Natural killer cell (primary cell): ENCODE measurements around the gene FBXO10. TPM values are rescaled to one million over a fixed set of nuclear protein-coding genes. Genes with fewer than 3 reads are reported as not detected.
A peak's percentile ranks its signal among the peaks of the same experiment; 100 is the strongest.
"Not testable (repeated sequence)": the region's sequence is repeated elsewhere in the genome, so short reads cannot be mapped to it uniquely, and the experiment has no call there.

ENCODE experiments used
- ATAC-seq, 3 donors: fragments of 150-1000 bp in 2 of 3; fragments of 200-7000 bp in 1 of 3; cut with Tn5 transposase; 1 replicate in 1 of 3; 2 replicates in 2 of 3; pipeline ENCODE4 v1.10.0; 2021; ENCODE audit warnings: mild to moderate bottlenecking in 2 of 3, moderate library complexity in 2 of 3
- DNase-seq, 2 donors: peaks; one replicate each; pipeline versions ENCODE4 v3.0.0 to v3.0.0-alpha.2; 2013 to 2021; ENCODE audit warnings: mixed read lengths in 1 of 2
- H3K27ac ChIP-seq: one replicate; pipeline ENCODE4 v1.5.1; 2013; ENCODE audit warnings: mild to moderate bottlenecking, low read length
- H3K27me3 ChIP-seq: one replicate; pipeline ENCODE4 v1.6.1; 2013; ENCODE audit warnings: low read length; ENCODE audit not compliant: control insufficient read depth, insufficient read depth
- H3K36me3 ChIP-seq: one replicate; pipeline ENCODE4 v1.6.1; 2013; ENCODE audit warnings: low read length; ENCODE audit not compliant: control insufficient read depth, insufficient read depth
- H3K4me1 ChIP-seq: one replicate; pipeline ENCODE4 v1.6.1; 2013; ENCODE audit warnings: low read length; ENCODE audit not compliant: control insufficient read depth, insufficient read depth
- H3K4me3 ChIP-seq: one replicate; pipeline ENCODE4 v1.5.1; 2013; ENCODE audit warnings: low read length
- H3K9me3 ChIP-seq: one replicate; pipeline ENCODE4 v1.6.1; 2013; ENCODE audit warnings: low read length; ENCODE audit not compliant: control insufficient read depth, insufficient read depth
- H3K27ac Mint-ChIP-seq, 2 donors: one replicate each; pipeline ENCODE4 v1.8.0; 2022; ENCODE audit warnings: mild to moderate bottlenecking in 2 of 2, mixed read lengths in 2 of 2, moderate library complexity in 1 of 2
- H3K27me3 Mint-ChIP-seq, 2 donors: one replicate each; pipeline ENCODE4 v1.8.0; 2022; ENCODE audit warnings: low read depth in 2 of 2, mixed read lengths in 2 of 2
- H3K36me3 Mint-ChIP-seq: one replicate; pipeline ENCODE4 v1.8.0; 2022; ENCODE audit warnings: mixed read lengths
- H3K4me1 Mint-ChIP-seq, 2 donors: one replicate each; pipeline ENCODE4 v1.8.0; 2022; ENCODE audit warnings: mixed read lengths in 2 of 2
- H3K4me3 Mint-ChIP-seq: one replicate; pipeline ENCODE4 v1.8.0; 2022; ENCODE audit warnings: mild to moderate bottlenecking, moderate library complexity, mixed read lengths
- H3K9me3 Mint-ChIP-seq, 2 donors: one replicate each; pipeline ENCODE4 v1.8.0; 2022; ENCODE audit warnings: mixed read lengths in 2 of 2
- CTCF ChIP-seq: fragments of 200-600 bp; IDR thresholded peaks from one replicate; pipeline ENCODE4 v1.8.0; 2022; ENCODE audit warnings: antibody characterized with exemption
- WGBS: methylation state at CpG from one replicate; pipeline ENCODE4 v1.1.7; 2013; ENCODE audit warnings: missing lambda C conversion rate; ENCODE audit not compliant: insufficient coverage; 5-methylcytosine and 5-hydroxymethylcytosine counted together
- intact Hi-C: fragments of 100-400 bp; cut with micrococcal nuclease; formaldehyde crosslinking; loops from one replicate; pipeline ENCODE4 v1.14.2; 2022
- total RNA-seq, 4 donors: library from RNA; stranded (reverse); fragments of 120-200 nt in 1 of 4; gene quantifications; one replicate each; pipeline versions ENCODE4 v1.2.3 to v1.2.4, GENCODE V29; 2013 to 2022

Gene FBXO10
- total RNA-seq, 3 donors from 2014 or later (not counting 1 experiment from before 2014, with no cell fraction given): 1.7 to 2.2 (median 2.1) TPM

DNA sequence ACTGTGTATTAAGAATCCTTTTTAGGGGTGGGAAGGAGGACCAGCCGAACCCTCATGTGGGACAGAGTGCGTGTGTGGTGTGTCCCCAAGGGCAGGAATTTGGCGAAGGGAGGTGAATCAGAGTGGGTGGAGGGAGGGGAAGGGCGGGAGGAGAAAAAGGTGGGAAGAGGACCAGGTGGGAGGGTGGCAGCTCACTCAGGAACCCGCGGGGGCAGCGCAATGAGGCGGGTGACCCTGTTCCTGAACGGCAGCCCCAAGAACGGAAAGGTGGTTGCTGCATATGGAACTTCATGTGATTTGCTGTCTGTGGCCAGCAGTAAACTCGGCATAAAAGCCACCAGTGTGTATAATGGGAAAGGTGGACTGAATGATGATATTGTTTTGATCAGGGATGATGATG lies 99.2 kb downstream of the FBXO10 start:
- Mint-ChIP-seq H3K4me3 (no peak overlapping the region), H3K9me3 (peaks cover 0 to 2% of the 10 kb centered on the region in 2 donors), H3K36me3 (no peaks in the 10 kb centered on the region), H3K4me1 (peaks cover 5 to 6% of the 10 kb centered on the region in 2 donors), H3K27ac (no peak overlapping the region), H3K27me3 (peaks cover 27 to 34% of the 10 kb centered on the region in 2 donors)
- Histone ChIP-seq H3K36me3 (no peaks in the 10 kb centered on the region), H3K4me1 (no peaks in the 10 kb centered on the region), H3K27me3 (no peaks in the 10 kb centered on the region), H3K9me3 (peaks cover 5% of the 10 kb centered on the region), H3K27ac (no peak overlapping the region), H3K4me3 (no peak overlapping the region)
- DNase-seq: no peak
- intact Hi-C loops: no loop called here
- TF ChIP-seq CTCF: no peak
- ATAC-seq: no peak
- WGBS: 83% methylated on average over 11 of the region's 11 CpGs

DNA sequence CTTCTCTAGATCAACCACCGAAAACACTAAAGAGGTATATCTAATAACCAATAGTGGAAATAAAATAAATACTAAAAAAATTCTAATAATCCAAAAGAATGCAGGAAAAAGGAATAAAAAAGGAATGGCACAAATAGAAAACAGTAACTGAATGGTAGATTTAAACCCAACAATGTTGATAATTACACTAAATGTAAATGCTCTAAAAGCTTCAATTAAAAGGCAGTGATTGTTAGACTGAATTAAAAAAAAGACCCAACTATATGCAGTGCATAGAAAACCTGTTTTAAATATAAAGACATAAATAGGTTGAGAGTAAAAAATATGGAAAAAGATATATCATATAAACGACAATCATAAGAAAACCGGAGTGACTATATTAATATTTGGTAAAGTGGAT lies 101.7 kb downstream of the FBXO10 start:
- Mint-ChIP-seq H3K4me3 (no peak overlapping the region), H3K4me1 (peaks cover 5 to 7% of the 10 kb centered on the region in 2 donors), H3K36me3 (no peaks in the 10 kb centered on the region), H3K27ac (no peak overlapping the region), H3K27me3 (peaks cover 18% of the 10 kb centered on the region in 2 donors), H3K9me3 (peaks cover 0 to 2% of the 10 kb centered on the region in 2 donors)
- no peak for ATAC-seq
- DNase-seq: no peak
- Histone ChIP-seq H3K36me3 (no peaks in the 10 kb centered on the region), H3K27ac (no peak overlapping the region), H3K4me1 (no peaks in the 10 kb centered on the region), H3K27me3 (no peaks in the 10 kb centered on the region), H3K4me3 (no peak overlapping the region), H3K9me3 (peaks cover 5% of the 10 kb centered on the region)
- TF ChIP-seq CTCF: no peak
- intact Hi-C loops: no loop called here
- WGBS: no CpG with 5 or more reads among the region's 3 CpGs

DNA sequence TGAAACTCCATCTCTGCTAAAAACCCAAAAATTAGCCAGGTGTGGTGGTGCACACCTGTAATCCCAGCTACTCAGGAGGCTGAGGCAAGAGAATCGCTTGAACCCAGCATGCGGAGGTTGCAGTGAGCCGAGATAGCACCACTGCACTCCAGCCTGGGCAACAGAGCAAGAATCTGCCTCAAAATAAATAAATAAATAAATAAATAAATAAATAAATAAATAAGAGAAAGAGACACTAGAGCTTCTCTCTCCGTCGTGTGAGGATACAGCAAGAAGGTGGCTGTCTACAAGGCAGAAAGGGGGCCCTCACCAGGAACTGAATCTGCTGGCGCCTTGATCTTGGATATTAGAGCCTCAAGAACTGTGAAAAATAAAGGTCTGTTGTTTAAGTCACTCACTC lies 102.2 kb downstream of the FBXO10 start:
- H3K9me3 ChIP-seq, H3K9me3 Mint-ChIP-seq, H3K4me3 ChIP-seq, H3K4me1 ChIP-seq, H3K36me3 ChIP-seq, H3K4me1 Mint-ChIP-seq, H3K36me3 Mint-ChIP-seq, ATAC-seq, H3K27ac Mint-ChIP-seq, DNase-seq, H3K27me3 ChIP-seq, intact Hi-C loops, H3K27ac ChIP-seq, H3K4me3 Mint-ChIP-seq: not testable (repeated sequence)
- H3K27me3 Mint-ChIP-seq: peaks cover 15 to 18% of the 10 kb centered on the region in 2 donors
- 67% methylated on average over 6 of the region's 6 CpGs for WGBS

GRCh38 chr9:37471942-37472684 lies 104.1 kb downstream of the FBXO10 start:
- H3K27ac Mint-ChIP-seq: peak overlapping the region in 1 of 2 donors; percentile 46
- Histone ChIP-seq H3K27ac (no peak overlapping the region), H3K36me3 (no peaks in the 10 kb centered on the region), H3K4me1 (no peaks in the 10 kb centered on the region), H3K9me3 (peaks cover 5% of the 10 kb centered on the region), H3K4me3 (peak overlapping the region; percentile 20), H3K27me3 (no peaks in the 10 kb centered on the region)
- no peak for TF ChIP-seq CTCF
- intact Hi-C loops: no loop called here
- peaks cover 5 to 7% of the 10 kb centered on the region in 2 donors for H3K4me1 Mint-ChIP-seq
- peaks cover 0 to 2% of the 10 kb centered on the region in 2 donors for H3K9me3 Mint-ChIP-seq
- ATAC-seq (no peak), DNase-seq (no peak)
- WGBS: 30% methylated on average over 6 of the region's 7 CpGs
- H3K27me3 Mint-ChIP-seq: peaks cover 5 to 7% of the 10 kb centered on the region in 2 donors
- peak overlapping the region; percentile 54 for H3K4me3 Mint-ChIP-seq
- no peaks in the 10 kb centered on the region for H3K36me3 Mint-ChIP-seq
